ENCODE measurements around the gene JAK1. TPM values are rescaled to one million over a fixed set of nuclear protein-coding genes. Genes with fewer than 3 reads are reported as not detected.

The JAK1 gene
- total RNA-seq: 100 to 1,000 TPM; 102 to 165 (median 120) TPM

DNA sequence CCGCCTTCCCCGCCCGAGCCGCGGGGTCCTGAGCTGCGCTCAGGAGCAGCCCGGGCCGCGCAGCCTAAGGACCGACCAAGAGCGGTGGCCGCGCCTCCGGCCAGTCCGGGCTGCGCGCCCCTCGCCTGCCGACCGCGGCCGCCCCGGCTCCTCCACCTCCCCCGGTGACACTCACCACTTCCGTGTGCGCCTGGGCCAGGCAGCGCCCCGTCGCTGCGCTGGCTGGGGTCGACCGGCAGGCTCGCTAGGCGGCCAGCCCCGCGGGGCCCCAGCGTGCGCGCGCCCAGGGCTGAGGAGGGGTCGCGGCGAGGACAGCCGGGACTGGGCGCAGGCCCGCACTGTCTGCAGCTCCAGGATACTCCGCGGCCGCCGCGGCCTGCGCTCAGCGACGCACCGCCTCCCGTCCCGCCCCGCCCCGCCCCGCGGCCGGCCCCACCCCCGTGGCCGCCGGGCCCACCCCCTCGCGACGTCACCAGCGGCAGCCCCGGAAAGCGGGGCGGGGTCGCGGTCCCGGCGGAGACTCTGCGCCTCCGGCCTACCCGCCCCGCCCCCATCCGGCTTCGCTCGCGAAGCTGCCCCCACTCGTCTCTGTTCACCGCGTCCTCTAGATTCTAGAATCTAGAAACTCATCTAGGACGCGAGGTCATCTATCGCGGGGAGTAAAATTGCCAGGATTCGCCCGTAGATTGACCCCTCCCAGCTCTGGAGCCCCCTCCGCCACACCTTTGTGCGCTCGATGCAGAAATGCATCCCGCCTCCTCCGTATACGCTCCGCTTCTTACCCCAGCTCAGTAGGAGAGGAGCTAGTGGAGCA lies at the start of gene JAK1:
JAK1 (minus strand) TSS at position 392 of the 814 bp plus-strand sequence. CDS start 80,285 bp downstream, outside the sequence.
- peak; percentile 87 to 88 for DNase-seq
- intact Hi-C loops (cut with DNase I): loop anchor here (5.0 to 10.0 kb wide), 2 partner anchors 72 to 101 kb away; no protein-coding TSS in a partner anchor
- Histone ChIP-seq H3K4me1 (peaks cover 6 to 18% of the 10 kb centered on the region in 2 donors), H3K36me3 (no peaks in the 10 kb centered on the region), H3K9me3 (no peaks in the 10 kb centered on the region), H3K27ac (peak within 1 kb of the TSS; percentile 86 to 95 (median 95)), H3K4me3 (replicated peaks in 1 of 3) (peak within 1 kb of the TSS; percentile 60 to 97 (median 84)), H3K27me3 (no peaks in the 10 kb centered on the region)
- WGBS, 2 donors: 0 to 1% methylated on average over 22 to 25 of the region's 100 CpGs
- TF ChIP-seq POLR2A (IDR thresholded peaks at IDR 0.05): peak; percentile 66 to 97
- TF ChIP-seq, protein P1, sequence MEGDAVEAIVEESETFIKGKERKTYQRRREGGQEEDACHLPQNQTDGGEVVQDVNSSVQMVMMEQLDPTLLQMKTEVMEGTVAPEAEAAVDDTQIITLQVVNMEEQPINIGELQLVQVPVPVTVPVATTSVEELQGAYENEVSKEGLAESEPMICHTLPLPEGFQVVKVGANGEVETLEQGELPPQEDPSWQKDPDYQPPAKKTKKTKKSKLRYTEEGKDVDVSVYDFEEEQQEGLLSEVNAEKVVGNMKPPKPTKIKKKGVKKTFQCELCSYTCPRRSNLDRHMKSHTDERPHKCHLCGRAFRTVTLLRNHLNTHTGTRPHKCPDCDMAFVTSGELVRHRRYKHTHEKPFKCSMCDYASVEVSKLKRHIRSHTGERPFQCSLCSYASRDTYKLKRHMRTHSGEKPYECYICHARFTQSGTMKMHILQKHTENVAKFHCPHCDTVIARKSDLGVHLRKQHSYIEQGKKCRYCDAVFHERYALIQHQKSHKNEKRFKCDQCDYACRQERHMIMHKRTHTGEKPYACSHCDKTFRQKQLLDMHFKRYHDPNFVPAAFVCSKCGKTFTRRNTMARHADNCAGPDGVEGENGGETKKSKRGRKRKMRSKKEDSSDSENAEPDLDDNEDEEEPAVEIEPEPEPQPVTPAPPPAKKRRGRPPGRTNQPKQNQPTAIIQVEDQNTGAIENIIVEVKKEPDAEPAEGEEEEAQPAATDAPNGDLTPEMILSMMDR (IDR thresholded peaks at IDR 0.05): peak in 3 of 6 experiments; percentile 12 to 21 (median 13)

GRCh38 chr1:65014321-65014720 lies 48.0 kb upstream of the JAK1 start:
- intact Hi-C loops (cut with DNase I): no loop called here
- no peaks in the 10 kb centered on the region for H3K9me3 ChIP-seq
- no peaks in the 10 kb centered on the region for H3K36me3 ChIP-seq
- H3K27me3 ChIP-seq: no peaks in the 10 kb centered on the region
- no peaks in the 10 kb centered on the region for H3K4me1 ChIP-seq
- TF ChIP-seq, protein P1 (IDR thresholded peaks at IDR 0.05): no peak
- TF ChIP-seq POLR2A (IDR thresholded peaks at IDR 0.05): no peak
- H3K4me3 ChIP-seq (replicated peaks in 1 of 3): no peak overlapping the region
- DNase-seq: no peak
- H3K27ac ChIP-seq: no peak overlapping the region

DNA sequence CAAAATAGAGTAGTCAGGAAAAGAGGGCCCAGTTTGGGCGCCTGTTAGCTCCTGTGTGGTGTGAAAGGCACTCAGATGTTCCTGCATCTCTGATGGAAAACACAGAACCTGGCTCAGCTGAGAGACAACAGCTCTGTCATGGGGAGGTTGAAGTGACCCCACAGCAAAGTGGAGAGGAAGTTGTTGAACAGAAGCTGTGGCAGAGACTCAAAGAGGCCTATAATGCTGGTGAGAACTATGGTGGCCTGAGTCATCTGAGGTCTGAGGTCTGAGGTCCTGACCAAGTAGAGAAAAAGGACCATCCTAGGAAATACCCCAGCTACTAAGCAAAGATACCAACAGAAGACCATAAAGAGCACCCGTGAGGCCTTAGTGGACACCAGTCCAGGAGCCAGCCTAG lies 45.6 kb upstream of the JAK1 start:
- TF ChIP-seq, protein P1 (IDR thresholded peaks at IDR 0.05): no peak
- no peak for TF ChIP-seq POLR2A (IDR thresholded peaks at IDR 0.05)
- no peak for DNase-seq
- intact Hi-C loops (cut with DNase I): no loop called here
- no peaks in the 10 kb centered on the region for H3K9me3 ChIP-seq
- no peaks in the 10 kb centered on the region for H3K36me3 ChIP-seq
- H3K27me3 ChIP-seq: no peaks in the 10 kb centered on the region
- H3K4me1 ChIP-seq: no peaks in the 10 kb centered on the region
- no peak overlapping the region for H3K27ac ChIP-seq
- H3K4me3 ChIP-seq (replicated peaks in 1 of 3): no peak overlapping the region
- WGBS, 2 donors: 89 to 100% methylated on average over 2 of the region's 2 CpGs

GRCh38 chr1:65009724-65010420 lies 43.5 kb upstream of the JAK1 start:
- WGBS, 2 donors: 97% methylated on average over 5 of the region's 5 CpGs
- TF ChIP-seq, protein P1 (IDR thresholded peaks at IDR 0.05): no peak
- TF ChIP-seq POLR2A (IDR thresholded peaks at IDR 0.05): no peak
- H3K4me1 ChIP-seq: no peaks in the 10 kb centered on the region
- DNase-seq: no peak
- H3K9me3 ChIP-seq: no peaks in the 10 kb centered on the region
- no peaks in the 10 kb centered on the region for H3K36me3 ChIP-seq
- intact Hi-C loops (cut with DNase I): no loop called here
- no peak overlapping the region for H3K4me3 ChIP-seq (replicated peaks in 1 of 3)
- H3K27ac ChIP-seq: no peak overlapping the region
- H3K27me3 ChIP-seq: no peaks in the 10 kb centered on the region

GRCh38 chr1:65009176-65009575 lies 42.8 kb upstream of the JAK1 start:
- Histone ChIP-seq H3K4me1 (no peaks in the 10 kb centered on the region), H3K27me3 (no peaks in the 10 kb centered on the region), H3K27ac (no peak overlapping the region), H3K4me3 (replicated peaks in 1 of 3) (no peak overlapping the region), H3K9me3 (no peaks in the 10 kb centered on the region), H3K36me3 (no peaks in the 10 kb centered on the region)
- DNase-seq: no peak
- WGBS, 2 donors: 77 to 88% methylated on average over 1 of the region's 1 CpG
- TF ChIP-seq POLR2A (IDR thresholded peaks at IDR 0.05): no peak
- TF ChIP-seq, protein P1 (IDR thresholded peaks at IDR 0.05): no peak
- intact Hi-C loops (cut with DNase I): no loop called here
